Activated naive CD8-positive, alpha-beta T cell treated with anti-CD3 and anti-CD28 coated beads, Interleukin-2, amount 50 U/mL, for 16 hours (primary cell): ENCODE measurements around the gene ABHD8.

Experiments used
- DNase-seq: peaks from one replicate; pipeline ENCODE4 v3.0.0-alpha.2; 2020; ENCODE audit warnings: low read depth, low spot score

ABHD8 gene

GRCh38 chr19:17333611-17334413 is 30.6 kb upstream of the ABHD8 start:
- peak; percentile 47 for DNase-seq

DNA sequence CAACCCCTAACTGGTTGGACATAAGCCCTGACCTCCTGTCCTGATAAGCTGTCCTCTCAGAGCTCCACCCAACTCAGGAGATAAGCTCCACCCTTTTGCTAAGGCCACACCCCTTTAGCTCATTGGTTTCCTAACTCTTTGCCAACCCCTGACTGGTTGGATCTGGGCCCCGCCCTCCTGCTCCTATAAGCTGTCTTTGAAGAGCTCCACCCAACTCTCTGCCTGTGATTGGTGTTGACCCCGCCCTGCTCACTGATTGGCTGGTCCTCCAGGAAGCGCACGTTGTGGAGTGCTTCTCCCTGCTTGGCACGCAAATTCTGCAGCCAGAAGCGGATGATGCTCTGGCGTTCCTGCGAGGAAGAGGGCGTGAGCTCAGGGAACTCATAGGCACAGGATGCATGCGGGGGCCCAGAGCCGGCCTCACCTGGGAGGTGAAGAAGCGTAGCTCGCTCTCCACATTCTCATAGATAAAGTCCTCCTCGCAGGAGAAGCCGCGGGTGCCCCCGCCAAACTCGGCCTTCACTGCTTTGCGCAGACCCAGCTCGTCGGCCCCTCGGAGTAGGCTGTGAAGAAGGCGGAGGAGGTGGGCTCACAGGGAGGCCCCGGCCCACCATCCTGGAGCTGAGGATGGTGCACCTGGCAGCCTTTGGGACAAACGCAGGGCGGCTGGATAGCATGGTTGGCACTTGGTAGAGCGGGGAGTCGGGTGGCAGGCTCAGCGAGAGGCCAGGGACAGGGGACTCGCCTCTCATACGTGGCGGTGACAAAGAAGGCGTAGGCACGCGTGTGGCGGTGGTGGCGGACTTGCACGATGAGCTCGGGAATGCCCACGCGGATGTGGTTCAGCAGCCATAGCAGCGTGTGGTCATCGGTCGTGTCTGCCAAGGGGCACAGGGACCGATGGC is 29.7 kb upstream of the ABHD8 start:
- DNase-seq, result no peak

- DNase-seq, result no peak
These were observed 29.1 kb upstream of the ABHD8 start for GRCh38 chr19:17332360-17332676.

GRCh38 chr19:17331045-17331558 is 27.9 kb upstream of the ABHD8 start:
- DNase-seq, result no peak

DNA sequence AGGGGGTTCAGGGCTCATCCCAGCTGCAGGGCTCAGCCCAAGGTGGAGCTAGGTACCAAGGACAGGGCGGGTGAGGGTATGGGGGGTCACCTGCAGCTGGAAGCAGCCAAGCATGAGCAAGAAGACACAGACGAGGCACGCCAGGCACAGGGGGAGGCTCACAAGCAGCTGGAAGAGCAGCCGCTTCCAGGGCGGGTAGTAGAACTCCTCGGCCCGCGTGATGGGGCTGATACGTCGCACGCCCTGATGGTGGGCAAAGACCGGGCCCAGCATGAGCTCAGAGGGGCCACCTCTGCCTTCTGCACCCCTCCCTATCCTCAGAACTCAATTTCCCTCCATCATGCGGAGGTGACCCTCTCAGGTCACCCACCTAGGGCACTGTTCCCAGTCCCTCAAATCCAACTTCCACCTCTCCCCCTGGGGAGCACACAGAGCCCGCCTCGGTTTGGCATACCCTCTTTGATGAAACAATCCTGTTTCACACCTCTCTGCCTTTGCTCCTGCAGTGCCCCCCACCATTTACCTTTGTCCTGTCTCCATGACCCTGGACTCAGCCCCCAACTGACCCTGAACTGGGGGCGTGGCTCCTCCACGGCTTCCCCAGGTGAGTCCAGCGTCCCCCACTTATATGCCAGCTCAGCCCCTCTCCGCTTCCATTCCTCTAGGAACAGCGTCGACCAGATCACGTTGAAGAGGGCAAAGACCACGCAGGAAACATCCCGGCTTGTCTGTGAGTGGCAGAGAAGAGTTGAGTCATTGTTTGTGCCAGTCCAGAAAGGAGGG is 27.2 kb upstream of the ABHD8 start:
- no peak for DNase-seq

DNA sequence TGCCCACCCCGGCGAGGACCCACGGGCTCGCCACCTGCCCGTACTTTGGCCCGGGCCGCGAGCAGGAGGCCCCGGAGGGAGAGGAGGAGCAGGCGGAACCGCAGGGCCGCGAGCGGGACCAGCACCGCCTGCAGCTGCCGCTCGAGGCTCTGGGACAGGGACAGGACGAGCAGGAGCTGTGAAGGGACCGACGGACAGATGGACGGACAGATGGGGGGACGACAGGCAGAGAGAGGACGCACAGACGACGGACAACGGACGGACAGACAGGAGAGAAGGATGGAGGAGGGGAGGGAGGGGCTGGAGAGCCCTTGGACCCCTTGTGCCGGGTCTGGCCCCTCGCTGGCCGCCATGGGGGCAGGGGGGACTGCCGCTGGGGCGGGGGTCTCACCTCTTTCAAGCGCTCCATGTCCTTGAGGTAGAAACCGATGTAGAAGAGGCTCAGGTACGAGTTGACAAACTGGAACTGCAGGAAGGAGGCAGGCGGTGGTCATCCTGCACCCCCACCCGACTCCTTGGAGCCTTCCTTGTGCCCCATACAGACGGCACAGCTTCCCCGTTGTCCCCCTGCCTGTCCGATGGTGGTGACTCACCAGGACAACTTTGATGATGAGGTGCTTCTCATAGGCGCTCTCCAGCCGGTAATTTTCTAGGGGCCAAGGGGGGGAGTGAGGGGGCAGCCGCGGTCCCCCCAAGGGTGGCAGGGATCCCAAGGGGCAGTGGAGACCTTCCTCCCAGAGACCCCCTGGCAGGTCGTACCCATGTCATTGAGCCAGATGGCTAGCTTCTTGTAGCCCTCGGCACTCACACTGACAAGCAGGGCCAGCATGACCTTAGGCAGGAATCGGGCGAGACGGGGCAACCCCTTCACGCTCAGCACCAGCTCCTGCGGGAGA is 26.4 kb upstream of the ABHD8 start:
- no peak for DNase-seq

DNA sequence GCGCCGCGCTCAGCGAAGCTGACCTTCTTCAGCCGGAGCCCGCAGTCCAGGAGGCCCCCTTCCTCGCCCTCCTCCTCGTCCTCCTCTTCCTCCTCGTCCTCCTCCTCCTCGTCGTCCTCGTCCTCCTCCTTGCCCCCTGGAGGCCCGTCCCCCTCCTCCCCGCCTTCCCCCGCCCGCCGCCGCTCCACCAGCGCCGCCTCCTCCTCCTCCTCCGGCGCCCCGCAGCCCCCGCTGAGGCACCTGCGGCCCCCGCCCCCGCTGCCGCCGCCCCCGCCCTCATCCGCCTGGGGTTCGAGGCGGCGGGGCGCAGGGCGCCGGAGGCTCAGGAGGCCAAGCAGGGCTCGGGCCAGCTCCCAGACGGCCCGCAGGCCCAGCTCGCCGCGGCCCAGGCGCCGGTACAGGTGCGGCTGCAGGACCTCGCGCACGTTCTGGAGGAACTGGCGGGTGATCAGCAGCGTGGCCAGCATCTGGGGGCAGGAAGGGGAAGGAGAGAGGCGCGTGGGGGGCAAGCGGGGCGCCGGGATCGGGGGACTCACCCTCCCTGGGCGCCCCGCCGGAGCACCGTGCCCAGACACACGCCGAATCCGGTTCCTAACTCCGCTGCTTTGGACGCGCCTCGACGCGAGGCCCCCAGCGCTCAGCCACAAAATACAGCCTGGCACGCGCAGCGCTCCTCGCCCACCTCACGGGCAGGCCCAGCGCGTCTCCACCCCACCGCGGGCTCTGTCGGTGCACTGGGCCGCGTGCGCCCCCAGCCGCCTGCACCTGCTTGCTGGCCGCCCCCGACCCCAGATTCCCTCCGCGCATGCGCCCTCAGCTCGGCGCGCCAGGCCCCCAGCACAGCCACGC is 25.5 kb upstream of the ABHD8 start:
- no peak for DNase-seq

GRCh38 chr19:17327654-17328516 is 24.7 kb upstream of the ABHD8 start:
- DNase-seq, result no peak

DNA sequence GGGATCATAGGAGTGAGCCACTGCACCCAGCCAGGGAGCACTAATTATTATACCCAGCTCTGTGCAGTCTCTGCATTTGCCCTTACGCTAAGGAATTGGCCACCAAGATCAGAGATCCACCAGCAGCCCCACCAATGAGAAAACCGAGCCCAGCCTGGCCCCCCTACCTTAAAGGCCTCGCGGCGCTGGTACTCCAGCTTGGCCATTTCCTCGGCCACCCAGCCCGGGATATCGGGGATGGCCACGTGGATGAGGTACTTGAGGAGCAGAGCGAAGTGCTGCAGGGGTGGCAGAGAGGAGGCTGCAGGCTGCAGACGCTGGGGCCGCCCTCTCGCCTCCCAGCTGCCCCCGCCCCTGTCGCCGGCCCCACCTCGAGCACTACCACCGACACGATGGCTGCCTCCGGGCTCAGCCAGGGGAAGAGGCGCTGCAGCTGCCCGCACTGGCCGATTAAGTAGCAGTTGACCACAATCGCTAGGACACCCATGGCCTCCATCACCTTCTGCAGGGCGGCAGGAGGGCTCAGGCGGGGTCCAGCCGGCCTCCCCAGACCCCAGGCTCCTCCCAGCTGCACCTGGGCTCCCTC is 23.9 kb upstream of the ABHD8 start:
- no peak for DNase-seq

- no peak for DNase-seq
These were observed 23.4 kb upstream of the ABHD8 start for GRCh38 chr19:17326595-17326966.

DNA sequence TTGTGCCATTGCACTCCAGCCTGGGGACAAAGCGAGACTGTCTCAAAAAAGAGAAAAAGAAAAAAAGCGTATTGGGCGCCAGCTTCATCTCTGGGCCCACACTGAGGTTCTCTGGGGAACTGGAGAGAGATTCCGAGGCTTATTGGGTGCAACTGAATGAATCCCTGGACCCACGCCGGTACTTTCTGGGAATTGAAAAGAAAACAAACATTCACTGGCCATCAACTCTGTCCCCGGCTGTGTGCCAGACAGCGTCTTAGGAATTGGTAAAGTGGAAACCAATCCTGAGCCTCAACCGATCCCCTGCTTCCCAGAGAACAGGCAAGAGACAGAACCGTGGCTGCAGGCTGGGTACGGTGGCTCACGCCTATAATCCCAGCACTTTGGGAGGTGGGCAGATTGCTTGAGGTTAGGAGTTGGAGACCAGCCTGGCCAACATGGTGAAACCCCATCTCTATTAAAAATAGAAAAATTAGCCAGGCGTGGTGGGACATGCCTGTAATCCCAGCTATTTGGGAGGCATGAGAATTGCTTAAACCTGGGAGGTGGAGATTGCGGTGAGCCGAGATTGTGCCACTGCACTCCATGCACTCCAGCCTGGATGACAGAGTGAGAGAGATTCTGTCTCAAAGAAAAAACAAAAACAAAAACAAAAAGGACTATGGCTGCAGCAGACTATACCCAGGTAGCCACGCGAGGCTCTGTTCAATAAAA is 22.8 kb upstream of the ABHD8 start:
- DNase-seq, result no peak

GRCh38 chr19:17325133-17325532 is 21.9 kb upstream of the ABHD8 start:
- no peak for DNase-seq

DNA sequence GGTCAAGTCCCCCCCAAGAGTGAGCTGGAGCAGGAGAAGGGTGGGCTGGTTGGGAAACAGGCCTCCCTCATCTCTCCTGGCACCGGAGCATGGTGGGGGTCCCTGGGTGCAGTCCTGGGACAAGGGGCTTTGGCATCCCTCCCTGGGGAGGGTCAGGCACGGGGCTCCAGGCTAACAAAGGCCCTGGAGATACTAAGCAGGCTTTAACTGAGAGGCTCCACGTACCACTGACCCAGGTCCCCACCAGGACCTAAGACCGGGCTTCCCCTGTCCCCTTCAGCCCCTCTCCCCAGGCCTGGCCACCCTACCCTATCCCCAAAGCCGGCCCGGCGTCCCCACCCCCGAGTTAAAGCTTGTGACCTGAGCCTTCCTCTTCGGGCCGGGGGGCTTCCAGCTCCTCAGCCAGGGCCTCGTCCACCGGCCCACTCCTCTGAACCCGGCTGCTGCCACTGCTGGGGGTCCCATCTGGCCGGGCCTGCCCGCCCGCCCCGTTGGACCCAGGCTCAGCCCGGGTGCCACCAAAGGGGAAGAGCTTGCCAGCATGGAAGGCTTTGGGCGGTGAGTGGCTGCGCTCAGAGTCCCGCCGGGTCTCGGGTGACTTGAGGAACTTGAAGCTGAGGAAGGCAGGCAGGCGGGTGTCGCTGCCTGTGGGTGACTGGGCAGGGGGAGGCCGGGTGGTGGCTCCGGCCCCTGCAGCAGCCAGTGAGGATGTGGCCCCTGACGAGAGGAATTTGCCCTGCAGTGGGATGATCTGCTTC is 21.3 kb upstream of the ABHD8 start:
- no peak for DNase-seq

- DNase-seq, result no peak
These were observed 20.7 kb upstream of the ABHD8 start for GRCh38 chr19:17323964-17324332.

DNA sequence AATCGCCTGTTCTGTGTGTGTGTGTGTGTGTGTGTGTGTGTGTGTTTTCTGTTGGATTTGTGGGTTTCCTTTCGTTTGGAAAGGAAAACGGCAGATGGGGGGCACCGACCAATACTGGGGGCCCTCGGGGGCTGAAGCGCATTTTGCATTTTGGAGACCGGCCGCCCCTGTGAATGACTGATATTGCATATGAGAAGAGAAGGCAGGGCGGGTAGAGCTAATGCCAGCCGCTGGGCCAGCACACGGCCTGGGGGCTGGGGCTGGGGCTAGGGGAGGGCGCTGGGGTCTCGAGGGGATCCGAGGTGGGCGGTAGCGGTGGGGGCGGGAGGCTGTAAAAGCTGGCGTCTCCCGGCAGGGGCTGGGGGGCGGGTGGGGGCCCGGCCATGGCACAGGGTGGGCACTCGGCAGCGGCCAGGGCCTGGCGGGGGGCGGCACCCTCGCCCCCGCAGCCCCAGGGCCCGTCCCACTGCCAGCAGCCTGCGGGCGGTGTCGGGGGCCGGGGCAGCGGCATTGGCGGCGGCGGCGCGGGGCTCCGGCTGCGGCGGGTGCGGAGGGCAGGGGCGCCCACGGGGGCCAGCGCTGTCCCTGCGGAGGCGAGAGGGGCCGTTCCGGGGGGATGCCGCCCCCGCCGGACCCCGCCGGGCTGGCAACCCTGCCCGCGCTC is 20.2 kb upstream of the ABHD8 start:
- DNase-seq, result no peak

- no peak for DNase-seq
These were observed 19.6 kb upstream of the ABHD8 start for GRCh38 chr19:17322854-17323253.
